ENCODE measurements around the gene CRKL. TPM values are rescaled to one million over a fixed set of nuclear protein-coding genes. Genes with fewer than 3 reads are reported as not detected.
"Not testable (repeated sequence)": the region's sequence is repeated elsewhere in the genome, so short reads cannot be mapped to it uniquely, and the experiment has no call there.

CRKL gene
- total RNA-seq, 1 donor: 38.4 TPM

- Histone ChIP-seq H3K79me2 (ENCODE audit: insufficient read depth, low read length) (no peaks in the 10 kb centered on the region), H2AFZ (ENCODE audit: low read length) (no peak overlapping the region), H3K9me3 (ENCODE audit: low read depth, low read length) (no peaks in the 10 kb centered on the region), H3K4me1 (ENCODE audit: insufficient read depth, low read length) (no peaks in the 10 kb centered on the region), H3K4me2 (ENCODE audit: insufficient read depth, low read length) (no peak overlapping the region), H4K20me1 (ENCODE audit: insufficient read depth, low read length) (peaks cover 3% of the 10 kb centered on the region), H3K27ac (ENCODE audit: low read depth, low read length) (no peak overlapping the region), H3K36me3 (ENCODE audit: insufficient read depth, low read length) (no peaks in the 10 kb centered on the region), H3K27me3 (ENCODE audit: insufficient read depth, low read length) (peaks cover 31% of the 10 kb centered on the region), H3K4me3 (ENCODE audit: insufficient read depth, low read length) (no peak overlapping the region)
- TF ChIP-seq CTCF (IDR thresholded peaks at IDR 0.05; ENCODE audit: extremely low read depth, low read depth, low read length): no peak
- DNase-seq (ENCODE audit: insufficient read length, low spot score, missing footprints): no peak
Observed at GRCh38 chr22:20967697-20968211, 50.5 kb downstream of the CRKL start.

- H3K27me3 ChIP-seq (ENCODE audit: insufficient read depth, low read length): peaks cover 30% of the 10 kb centered on the region
- H3K27ac ChIP-seq (ENCODE audit: low read depth, low read length): no peak overlapping the region
- no peaks in the 10 kb centered on the region for H3K9me3 ChIP-seq (ENCODE audit: low read depth, low read length)
- H3K4me3 ChIP-seq (ENCODE audit: insufficient read depth, low read length): no peak overlapping the region
- no peaks in the 10 kb centered on the region for H3K36me3 ChIP-seq (ENCODE audit: insufficient read depth, low read length)
- no peak for TF ChIP-seq CTCF (IDR thresholded peaks at IDR 0.05; ENCODE audit: extremely low read depth, low read depth, low read length)
- H2AFZ ChIP-seq (ENCODE audit: low read length): no peak overlapping the region
- H4K20me1 ChIP-seq (ENCODE audit: insufficient read depth, low read length): peaks cover 3% of the 10 kb centered on the region
- H3K4me1 ChIP-seq (ENCODE audit: insufficient read depth, low read length): no peaks in the 10 kb centered on the region
- no peak overlapping the region for H3K4me2 ChIP-seq (ENCODE audit: insufficient read depth, low read length)
- peak; percentile 89 for DNase-seq (ENCODE audit: insufficient read length, low spot score, missing footprints)
- no peaks in the 10 kb centered on the region for H3K79me2 ChIP-seq (ENCODE audit: insufficient read depth, low read length)
Observed at GRCh38 chr22:20968281-20968977, 51.2 kb downstream of the CRKL start.

- Histone ChIP-seq H3K4me2 (ENCODE audit: insufficient read depth, low read length) (no peak overlapping the region), H2AFZ (ENCODE audit: low read length) (no peak overlapping the region), H3K4me1 (ENCODE audit: insufficient read depth, low read length) (no peaks in the 10 kb centered on the region), H3K27ac (ENCODE audit: low read depth, low read length) (no peak overlapping the region), H3K9me3 (ENCODE audit: low read depth, low read length) (no peaks in the 10 kb centered on the region), H3K27me3 (ENCODE audit: insufficient read depth, low read length) (peaks cover 5% of the 10 kb centered on the region), H3K36me3 (ENCODE audit: insufficient read depth, low read length) (no peaks in the 10 kb centered on the region), H4K20me1 (ENCODE audit: insufficient read depth, low read length) (no peaks in the 10 kb centered on the region), H3K79me2 (ENCODE audit: insufficient read depth, low read length) (no peaks in the 10 kb centered on the region), H3K4me3 (ENCODE audit: insufficient read depth, low read length) (no peak overlapping the region)
- TF ChIP-seq CTCF (IDR thresholded peaks at IDR 0.05; ENCODE audit: extremely low read depth, low read depth, low read length): no peak
- peak; percentile 55 for DNase-seq (ENCODE audit: insufficient read length, low spot score, missing footprints)
Observed at GRCh38 chr22:20970939-20971657, 53.9 kb downstream of the CRKL start.

- peak; percentile 84 for DNase-seq (ENCODE audit: insufficient read length, low spot score, missing footprints)
- not testable (repeated sequence) for H3K9me3 ChIP-seq (ENCODE audit: low read depth, low read length); H4K20me1 ChIP-seq (ENCODE audit: insufficient read depth, low read length); H3K4me2 ChIP-seq (ENCODE audit: insufficient read depth, low read length); H3K4me3 ChIP-seq (ENCODE audit: insufficient read depth, low read length); H3K79me2 ChIP-seq (ENCODE audit: insufficient read depth, low read length); H2AFZ ChIP-seq (ENCODE audit: low read length); H3K27ac ChIP-seq (ENCODE audit: low read depth, low read length); H3K4me1 ChIP-seq (ENCODE audit: insufficient read depth, low read length); H3K36me3 ChIP-seq (ENCODE audit: insufficient read depth, low read length); H3K27me3 ChIP-seq (ENCODE audit: insufficient read depth, low read length)
Observed at GRCh38 chr22:20972014-20972694, 54.9 kb downstream of the CRKL start.
